ENCODE results near the gene PATZ1.

DNA sequence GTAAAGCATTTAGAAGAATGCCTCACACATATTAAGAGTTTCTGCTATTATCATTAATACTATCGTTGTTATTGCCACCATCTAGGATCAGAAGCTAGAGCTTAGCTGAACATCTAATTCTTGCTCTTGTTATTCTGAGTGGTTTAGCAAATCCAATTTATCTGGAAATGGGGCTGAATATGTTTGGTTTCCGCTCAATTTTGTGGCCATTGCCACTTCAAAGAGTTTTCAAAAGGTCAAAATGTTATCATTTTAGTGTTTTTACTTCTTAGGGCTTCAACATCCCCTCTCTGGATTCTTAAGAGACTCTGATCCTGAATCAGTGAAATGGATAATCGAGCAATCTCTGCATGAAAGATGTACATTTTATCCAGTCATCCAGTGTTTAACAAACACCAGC is 43.6 kb downstream of the PATZ1 start:
- TF ChIP-seq POLR2AphosphoS5 (IDR thresholded peaks at IDR 0.05; ENCODE audit: low read depth, low read length) = no peak
- TF ChIP-seq POLR2A (IDR thresholded peaks at IDR 0.05; ENCODE audit: low read depth, low read length) = no peak
